Neuron (in vitro differentiated cells): Measurements from ENCODE around the gene DMAC2L.

Source experiments
- H2AFZ ChIP-seq: one replicate; pipeline ENCODE4 v1.6.1; 2013; ENCODE audit warnings: low read depth, mild to moderate bottlenecking, inconsistent platforms, low read length, moderate library complexity
- H3K27me3 ChIP-seq: one replicate; pipeline ENCODE4 v1.6.1; 2013; ENCODE audit warnings: low read length; ENCODE audit not compliant: insufficient read depth
- H3K36me3 ChIP-seq: one replicate; pipeline ENCODE4 v1.6.1; 2013; ENCODE audit warnings: low read length; ENCODE audit not compliant: insufficient read depth
- H3K4me1 ChIP-seq: one replicate; pipeline ENCODE4 v1.6.1; 2013; ENCODE audit warnings: low read length; ENCODE audit not compliant: insufficient read depth
- H3K4me3 ChIP-seq: 2 replicates; pipeline ENCODE4 v1.5.1; 2013; ENCODE audit warnings: mild to moderate bottlenecking, low read length, moderate library complexity
- H3K9me3 ChIP-seq: one replicate; pipeline ENCODE4 v1.6.1; 2013; ENCODE audit warnings: low read length

Gene DMAC2L

DNA sequence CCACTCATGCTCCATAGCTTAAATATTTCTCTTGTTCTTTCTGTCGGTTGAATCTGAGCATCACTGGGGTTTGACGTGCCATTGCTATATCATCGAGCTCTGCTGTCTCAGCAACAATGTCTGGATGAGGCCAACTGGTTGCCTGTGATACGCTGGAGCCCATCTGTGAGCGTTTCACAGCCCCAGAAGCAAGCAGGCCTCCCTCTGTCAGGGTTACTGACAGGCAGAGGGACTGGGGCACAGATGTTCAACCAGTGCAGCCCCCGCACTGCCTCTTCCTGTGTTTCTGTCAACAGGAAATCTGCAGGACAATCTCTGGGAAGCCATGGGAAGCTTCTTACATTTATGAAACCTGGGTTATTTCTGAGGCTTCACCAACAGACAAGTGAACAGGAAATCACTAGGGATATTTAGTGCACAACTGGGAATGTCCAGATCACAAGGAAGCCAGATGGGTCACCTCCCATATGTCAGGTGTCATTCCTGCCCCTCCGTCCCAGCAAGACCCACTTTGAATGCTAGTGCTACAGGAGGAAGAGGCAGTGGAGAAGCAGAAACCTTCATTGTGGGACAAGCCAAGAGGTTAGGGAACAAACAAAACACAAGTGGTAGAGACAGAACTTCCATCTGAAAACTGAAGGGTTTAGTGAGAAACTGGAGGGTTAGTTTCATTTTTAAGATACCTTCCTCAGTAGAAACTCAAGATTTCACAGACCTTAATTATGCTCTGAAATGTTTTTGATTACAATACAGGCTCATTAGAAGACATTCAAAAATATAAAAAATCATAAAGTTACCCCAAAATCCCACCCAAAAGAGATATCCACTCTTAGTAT, 24.1 kb downstream of the DMAC2L start:
- peaks cover 12% of the 10 kb centered on the region for H3K4me1 ChIP-seq
- H3K9me3 ChIP-seq, result no peaks in the 10 kb centered on the region
- H3K36me3 ChIP-seq, result no peaks in the 10 kb centered on the region
- H2AFZ ChIP-seq, result peak overlapping the region; percentile 23
- H3K4me3 ChIP-seq, result peak overlapping the region; percentile 47
- H3K27me3 ChIP-seq, result no peaks in the 10 kb centered on the region

DNA sequence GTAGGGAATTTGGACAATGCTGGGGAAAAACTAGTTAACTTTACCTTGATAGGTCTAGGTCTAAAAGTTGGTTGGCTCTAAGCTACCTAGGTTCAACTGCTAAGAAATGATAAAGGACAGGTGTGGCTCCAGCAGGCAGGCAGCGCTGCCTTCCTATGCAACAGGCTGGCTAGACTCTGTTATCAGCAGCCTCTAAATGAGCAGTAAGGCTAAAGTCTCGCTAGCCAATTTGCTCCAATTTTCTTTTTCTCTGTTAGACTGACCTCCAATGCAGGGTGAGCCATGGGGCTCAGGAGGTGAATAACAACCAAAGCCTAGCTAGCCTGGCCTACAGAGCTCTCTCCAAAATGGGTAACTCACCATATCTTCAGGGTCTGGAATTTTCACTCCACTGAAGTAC, 26.5 kb downstream of the DMAC2L start:
- H3K4me1 ChIP-seq, result peaks cover 15% of the 10 kb centered on the region
- no peaks in the 10 kb centered on the region for H3K36me3 ChIP-seq
- no peak overlapping the region for H2AFZ ChIP-seq
- H3K9me3 ChIP-seq, result no peaks in the 10 kb centered on the region
- H3K4me3 ChIP-seq, result no peak overlapping the region
- no peaks in the 10 kb centered on the region for H3K27me3 ChIP-seq

- H3K27me3 ChIP-seq, result no peaks in the 10 kb centered on the region
- peaks cover 15% of the 10 kb centered on the region for H3K4me1 ChIP-seq
These were observed 27.2 kb downstream of the DMAC2L start for GRCh38 chr14:50339178-50339804.

DNA sequence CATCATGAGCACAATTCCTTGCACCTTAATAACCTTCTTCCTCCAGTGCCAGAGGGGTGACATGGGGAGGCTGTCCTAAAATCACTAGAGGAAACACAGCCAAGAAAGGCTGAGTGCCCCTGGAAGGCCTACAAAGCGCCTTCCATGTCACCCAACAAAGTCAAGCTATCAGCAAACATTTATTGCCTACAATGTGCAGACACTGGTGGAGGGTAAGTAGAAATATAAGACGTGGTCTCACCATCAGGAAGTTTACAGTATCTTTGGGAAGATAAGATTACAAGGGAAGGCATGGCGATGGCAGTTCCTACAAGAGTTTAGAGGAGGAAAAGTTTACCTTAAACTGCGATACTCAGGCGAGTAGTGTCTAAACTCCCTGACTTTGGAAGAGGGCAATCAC, 27.9 kb downstream of the DMAC2L start:
- Histone ChIP-seq H3K4me3 (no peak overlapping the region), H3K9me3 (no peaks in the 10 kb centered on the region), H2AFZ (no peak overlapping the region), H3K27me3 (no peaks in the 10 kb centered on the region), H3K36me3 (no peaks in the 10 kb centered on the region), H3K4me1 (peaks cover 12% of the 10 kb centered on the region)

More at GRCh38 chr14:50339178-50339804, 27.2 kb downstream of the DMAC2L start:
- no peaks in the 10 kb centered on the region for H3K36me3 ChIP-seq
- H3K9me3 ChIP-seq, result no peaks in the 10 kb centered on the region
- no peak overlapping the region for H2AFZ ChIP-seq
- H3K4me3 ChIP-seq, result no peak overlapping the region

- no peak overlapping the region for H3K4me3 ChIP-seq
- H3K4me1 ChIP-seq, result peaks cover 13% of the 10 kb centered on the region
- no peaks in the 10 kb centered on the region for H3K36me3 ChIP-seq
- no peaks in the 10 kb centered on the region for H3K9me3 ChIP-seq
- H3K27me3 ChIP-seq, result no peaks in the 10 kb centered on the region
- H2AFZ ChIP-seq, result no peak overlapping the region
These were observed 28.8 kb downstream of the DMAC2L start for GRCh38 chr14:50340963-50341362.

GRCh38 chr14:50342221-50343078, 30.3 kb downstream of the DMAC2L start:
- no peak overlapping the region for H3K4me3 ChIP-seq

DNA sequence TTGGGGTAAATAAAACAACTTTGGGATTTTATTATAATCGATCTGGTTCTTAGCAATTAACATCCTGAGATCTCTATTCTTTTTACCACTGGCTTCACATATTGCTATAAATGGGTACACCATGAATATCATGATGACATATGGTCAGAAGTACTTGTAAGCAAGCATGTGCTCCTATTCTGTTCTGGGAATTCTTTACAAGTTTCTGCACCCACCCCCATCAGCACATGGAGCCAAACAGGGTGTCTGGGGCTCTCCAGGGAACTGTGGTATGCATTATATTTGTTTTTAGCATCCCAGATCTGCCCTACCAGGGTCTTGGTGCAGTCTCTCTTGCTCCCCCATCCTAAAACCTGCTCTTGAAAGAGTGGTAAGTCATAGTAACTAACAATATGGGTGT, 31.3 kb downstream of the DMAC2L start:
- Histone ChIP-seq H3K4me3 (no peak overlapping the region), H3K4me1 (peaks cover 9% of the 10 kb centered on the region), H2AFZ (no peak overlapping the region), H3K27me3 (no peaks in the 10 kb centered on the region), H3K36me3 (no peaks in the 10 kb centered on the region), H3K9me3 (no peaks in the 10 kb centered on the region)

More at GRCh38 chr14:50342221-50343078, 30.3 kb downstream of the DMAC2L start:
- H3K36me3 ChIP-seq, result no peaks in the 10 kb centered on the region
- peaks cover 9% of the 10 kb centered on the region for H3K4me1 ChIP-seq
- no peaks in the 10 kb centered on the region for H3K27me3 ChIP-seq
- H3K9me3 ChIP-seq, result no peaks in the 10 kb centered on the region
- no peak overlapping the region for H2AFZ ChIP-seq

DNA sequence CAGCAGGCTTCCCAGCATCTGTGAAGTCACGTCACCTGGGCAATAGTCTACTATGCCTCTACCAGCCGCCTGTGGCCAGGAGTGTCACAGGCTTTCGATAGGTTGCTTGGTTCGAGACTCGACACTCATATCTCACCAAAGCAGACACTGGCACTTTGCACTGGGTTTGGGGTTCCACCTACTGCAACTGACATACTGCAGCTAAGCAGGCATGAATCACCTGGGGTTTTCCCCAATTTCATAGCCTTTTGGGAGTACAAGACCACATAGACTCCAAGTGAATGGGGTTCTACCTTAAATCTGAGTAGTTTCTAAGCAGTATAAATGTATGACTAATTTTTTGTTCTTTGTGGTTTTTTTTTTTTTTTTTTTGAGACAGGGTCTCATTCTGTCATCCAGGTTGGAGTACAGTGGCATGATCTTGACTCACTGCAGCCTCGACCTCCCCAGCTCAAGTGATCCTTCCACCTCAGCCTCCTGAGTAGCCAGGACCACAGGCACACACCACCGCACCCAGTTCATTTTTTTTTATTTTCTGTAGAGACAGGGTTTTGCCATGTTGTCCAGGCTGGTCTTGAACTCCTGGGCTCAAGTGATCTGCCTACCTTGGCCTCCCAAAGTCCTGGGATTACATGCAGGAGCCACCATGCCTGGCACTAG, 32.1 kb downstream of the DMAC2L start:
- peaks cover 9% of the 10 kb centered on the region for H3K4me1 ChIP-seq
- no peaks in the 10 kb centered on the region for H3K27me3 ChIP-seq
- no peak overlapping the region for H2AFZ ChIP-seq
- H3K36me3 ChIP-seq, result no peaks in the 10 kb centered on the region
- H3K4me3 ChIP-seq, result no peak overlapping the region
- no peaks in the 10 kb centered on the region for H3K9me3 ChIP-seq

DNA sequence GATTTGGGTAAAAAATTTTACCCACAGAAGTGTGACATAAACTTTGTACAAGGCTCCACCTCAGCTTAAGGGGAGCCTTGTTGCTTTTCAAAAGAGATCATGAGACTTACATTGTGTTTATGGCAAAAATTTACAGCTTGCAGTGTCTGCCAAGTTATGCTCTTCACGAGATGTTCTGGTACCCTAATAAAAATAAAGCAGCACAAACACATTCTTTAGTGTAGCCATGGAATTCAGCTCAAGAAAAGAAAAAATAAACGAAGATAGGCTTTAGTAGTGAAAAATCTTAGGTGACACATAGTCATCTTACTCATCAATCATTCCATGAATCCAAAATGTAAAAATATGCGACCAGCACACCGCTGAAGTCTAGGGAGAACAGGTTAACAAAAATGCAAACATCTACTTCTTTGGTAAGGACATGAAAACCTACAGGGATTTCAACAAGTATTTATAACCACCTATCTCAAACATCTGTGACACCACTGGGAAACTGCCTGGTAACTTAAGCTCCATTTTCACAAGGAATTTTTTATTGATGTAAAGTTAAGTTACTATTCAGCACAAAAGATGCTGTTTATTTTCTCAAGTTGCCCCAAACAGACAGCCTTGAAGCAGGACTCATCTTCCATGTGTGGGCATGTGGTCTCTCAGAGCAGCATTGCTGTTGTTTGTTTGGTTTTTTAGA, 32.9 kb downstream of the DMAC2L start:
- Histone ChIP-seq H3K4me1 (peaks cover 9% of the 10 kb centered on the region), H3K9me3 (no peaks in the 10 kb centered on the region), H3K4me3 (no peak overlapping the region), H3K27me3 (no peaks in the 10 kb centered on the region), H2AFZ (no peak overlapping the region), H3K36me3 (no peaks in the 10 kb centered on the region)

GRCh38 chr14:50345846-50346422, 33.8 kb downstream of the DMAC2L start:
- no peaks in the 10 kb centered on the region for H3K9me3 ChIP-seq
- no peak overlapping the region for H2AFZ ChIP-seq
- peaks cover 9% of the 10 kb centered on the region for H3K4me1 ChIP-seq
- H3K36me3 ChIP-seq, result no peaks in the 10 kb centered on the region
- no peak overlapping the region for H3K4me3 ChIP-seq
- H3K27me3 ChIP-seq, result no peaks in the 10 kb centered on the region

- no peak overlapping the region for H2AFZ ChIP-seq
- no peak overlapping the region for H3K4me3 ChIP-seq
- peaks cover 6% of the 10 kb centered on the region for H3K4me1 ChIP-seq
- H3K36me3 ChIP-seq, result no peaks in the 10 kb centered on the region
- no peaks in the 10 kb centered on the region for H3K9me3 ChIP-seq
- no peaks in the 10 kb centered on the region for H3K27me3 ChIP-seq
These were observed 35.4 kb downstream of the DMAC2L start for GRCh38 chr14:50347521-50347920.

DNA sequence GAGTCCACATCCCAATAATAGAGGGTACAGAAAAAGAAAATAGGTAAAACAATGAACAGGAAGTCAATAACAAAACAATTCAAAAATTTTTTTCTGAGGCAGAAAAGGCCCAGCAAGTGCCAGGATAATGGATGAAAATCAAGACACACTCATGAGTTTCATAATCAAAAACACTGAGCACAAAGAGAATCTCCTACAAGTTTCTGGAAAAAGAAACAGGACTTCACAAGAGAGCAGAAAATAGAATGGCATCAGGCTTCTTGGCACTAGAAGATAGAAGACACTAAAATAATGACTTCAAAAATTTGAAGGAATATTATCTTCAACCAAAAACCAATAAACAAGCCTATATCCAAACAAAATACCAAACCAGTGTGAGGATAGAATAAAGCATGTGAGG, 36.8 kb downstream of the DMAC2L start:
- Histone ChIP-seq H3K4me3 (no peak overlapping the region), H3K9me3 (no peaks in the 10 kb centered on the region), H2AFZ (no peak overlapping the region), H3K27me3 (no peaks in the 10 kb centered on the region), H3K36me3 (no peaks in the 10 kb centered on the region), H3K4me1 (peaks cover 5% of the 10 kb centered on the region)
